ENCODE measurements around the gene RAD1.

Gene RAD1

DNA sequence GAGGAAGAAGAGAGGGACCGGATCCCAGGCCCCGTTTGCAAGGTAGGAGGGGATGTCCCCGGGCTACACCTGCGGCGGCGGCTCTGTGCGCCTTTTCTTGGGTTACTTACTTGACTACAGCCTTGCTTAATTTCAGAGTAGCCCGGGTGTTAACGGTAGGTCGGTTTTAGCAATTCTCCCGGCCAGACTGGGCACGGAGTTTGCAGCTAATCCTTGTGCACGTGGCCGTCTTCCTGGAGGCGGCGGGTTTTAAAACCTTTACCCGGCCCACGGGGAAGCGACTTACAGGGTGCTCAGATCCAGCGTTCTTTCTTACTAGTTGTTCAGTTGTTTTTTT, 520 bp upstream of the RAD1 start:
- no peak for DNase-seq (ENCODE audit: low read depth in 2 of 2)

DNA sequence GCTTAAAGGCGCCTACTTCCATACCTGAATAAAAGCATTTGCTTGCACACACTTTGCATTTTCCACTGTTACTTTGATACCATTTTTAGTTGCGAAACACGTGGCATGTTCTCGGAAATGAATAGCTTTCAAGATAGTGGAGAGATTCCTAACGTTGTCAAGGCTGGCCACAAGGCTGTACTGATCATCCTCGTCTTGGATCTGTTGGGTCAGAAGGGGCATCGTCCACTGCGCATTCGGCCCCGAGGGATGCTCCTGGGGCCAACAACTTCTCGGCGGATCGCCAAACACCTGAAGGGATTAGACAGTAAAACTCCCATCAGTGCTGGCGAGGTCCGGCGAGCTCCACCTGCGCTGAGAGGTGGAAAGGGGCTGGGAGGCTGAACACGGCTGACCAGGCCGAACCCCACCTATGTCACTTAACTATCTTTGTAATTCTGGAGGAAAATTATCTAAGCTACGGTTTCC, 599 bp downstream of the RAD1 start:
- peak in 1 of 2 donors; percentile 12 for DNase-seq (ENCODE audit: low read depth in 2 of 2)

DNA sequence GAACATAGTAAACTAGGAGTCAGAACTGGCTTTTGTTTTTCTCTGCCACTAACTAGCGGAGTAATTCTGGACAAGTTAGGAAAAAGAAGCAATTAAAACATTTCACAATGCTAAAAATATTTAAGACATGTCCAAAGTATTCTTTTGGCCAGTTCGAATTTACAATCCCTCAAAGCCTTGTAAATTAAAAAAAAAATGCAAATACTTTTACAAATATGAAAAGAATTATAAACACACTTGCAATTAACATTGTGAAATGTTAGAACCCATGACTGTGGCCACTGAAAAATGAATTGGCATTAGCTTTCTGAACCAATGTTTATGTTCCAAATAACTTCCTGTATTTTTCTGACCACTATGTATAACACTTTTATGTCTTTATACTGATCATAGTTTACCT, 2.2 kb downstream of the RAD1 start:
- no peak for DNase-seq (ENCODE audit: low read depth in 2 of 2)

DNA sequence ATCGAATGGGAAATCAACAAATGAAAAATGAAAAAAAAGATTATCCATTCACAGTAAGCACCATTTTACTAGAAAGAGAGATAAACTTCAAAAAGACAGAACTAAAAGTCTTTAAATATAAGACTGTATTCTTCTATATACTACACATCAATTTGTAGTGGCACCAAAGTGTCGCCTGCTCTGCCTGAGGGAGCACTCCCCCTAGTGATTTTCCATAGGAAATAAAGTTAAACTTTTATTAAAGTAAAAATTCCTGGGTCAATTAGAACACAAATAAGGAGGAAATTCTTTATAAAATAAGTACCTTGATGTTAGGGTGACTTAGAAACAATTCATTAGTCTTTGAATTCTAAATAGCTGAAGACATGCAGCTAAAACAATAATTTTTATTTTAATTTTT, 9.7 kb downstream of the RAD1 start:
- no peak for DNase-seq (ENCODE audit: low read depth in 2 of 2)

DNA sequence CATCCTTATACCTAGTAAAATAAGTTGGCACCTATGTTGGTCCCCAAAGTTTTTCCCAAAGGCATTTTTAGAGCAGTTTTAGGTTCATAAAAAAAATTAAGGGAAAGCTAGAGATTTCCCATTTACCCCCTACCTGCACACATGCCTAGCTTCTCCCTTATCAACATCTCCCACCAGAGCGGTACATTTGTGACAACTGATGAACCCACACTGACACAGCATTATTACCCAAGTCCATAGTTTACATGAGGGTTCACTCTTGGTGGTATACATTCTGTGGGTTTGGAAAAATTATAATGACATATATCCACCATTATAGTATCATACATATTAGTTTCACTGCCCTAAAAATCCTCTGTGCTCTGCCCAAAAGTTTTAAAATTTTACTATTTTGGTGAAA, 12.0 kb downstream of the RAD1 start:
- no peak for DNase-seq (ENCODE audit: low read depth in 2 of 2)

DNA sequence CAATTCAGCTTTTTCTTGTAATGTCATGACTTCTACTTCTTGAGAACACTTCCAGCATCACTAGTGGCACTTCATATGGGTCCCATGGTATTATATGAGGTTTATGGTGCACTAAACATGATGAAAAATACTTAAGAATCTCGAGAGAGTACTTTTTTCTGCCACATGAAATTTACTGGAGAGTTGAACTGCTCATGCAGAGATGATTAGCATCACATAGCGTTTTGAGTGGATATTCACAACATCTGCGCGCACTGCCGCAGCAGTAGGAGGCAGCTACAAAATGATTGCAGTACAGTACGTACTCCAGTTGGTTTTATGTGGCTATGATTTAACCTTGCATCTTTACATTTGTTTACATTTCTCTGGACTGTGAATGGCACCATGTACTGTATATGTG, 14.7 kb downstream of the RAD1 start:
- DNase-seq (ENCODE audit: low read depth in 2 of 2), result no peak

DNA sequence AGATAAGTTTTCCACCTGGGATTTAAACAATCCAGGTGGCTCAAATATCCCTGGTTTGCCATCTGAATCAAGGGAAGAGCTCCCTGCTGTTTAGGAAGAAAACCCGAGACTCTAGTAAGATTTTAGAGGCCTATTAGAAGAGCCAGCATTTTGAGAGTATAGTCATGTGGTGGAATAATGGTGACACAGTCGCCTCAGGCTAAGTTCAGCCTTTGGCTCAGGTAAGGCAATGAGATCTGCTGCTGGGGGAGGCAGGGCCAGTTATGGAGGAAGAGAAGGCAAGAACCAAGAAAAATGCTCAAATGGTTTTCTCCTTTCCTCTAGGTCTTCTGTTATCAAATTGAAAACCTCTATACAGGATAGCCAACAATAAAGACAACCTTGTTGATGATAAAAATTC, 16.2 kb downstream of the RAD1 start:
- no peak for DNase-seq (ENCODE audit: low read depth in 2 of 2)

DNA sequence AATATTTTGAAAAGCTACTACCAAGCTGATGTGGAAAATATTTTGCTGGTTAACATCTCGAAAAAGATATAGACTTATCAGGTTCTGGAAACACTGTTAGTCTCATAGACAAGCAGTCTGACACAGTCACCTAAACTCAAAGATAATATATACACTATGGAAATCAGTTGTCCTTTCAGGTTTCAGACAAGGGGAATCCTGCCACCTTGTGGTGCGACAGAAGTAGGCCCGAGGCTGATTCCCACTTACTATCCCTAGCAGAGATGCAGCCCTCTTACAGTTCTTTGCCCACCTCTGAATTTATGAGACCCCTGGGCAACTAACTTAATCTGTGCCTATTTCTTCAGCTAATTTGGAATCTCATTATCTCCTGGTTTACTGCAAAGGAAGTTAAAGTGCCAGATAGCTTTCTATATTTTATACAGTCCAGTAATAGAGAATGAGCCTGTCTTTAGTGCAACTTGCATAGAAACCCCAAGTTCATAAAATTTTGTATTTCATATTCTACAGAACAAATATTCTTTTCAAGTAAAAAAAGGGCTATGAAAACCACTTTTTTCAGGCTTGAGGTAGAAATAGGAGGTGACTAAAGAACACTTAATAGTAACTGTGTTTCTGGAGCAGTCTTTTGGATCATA, 16.9 kb downstream of the RAD1 start:
- peak; percentile 37 to 53 for DNase-seq (ENCODE audit: low read depth in 2 of 2)

DNA sequence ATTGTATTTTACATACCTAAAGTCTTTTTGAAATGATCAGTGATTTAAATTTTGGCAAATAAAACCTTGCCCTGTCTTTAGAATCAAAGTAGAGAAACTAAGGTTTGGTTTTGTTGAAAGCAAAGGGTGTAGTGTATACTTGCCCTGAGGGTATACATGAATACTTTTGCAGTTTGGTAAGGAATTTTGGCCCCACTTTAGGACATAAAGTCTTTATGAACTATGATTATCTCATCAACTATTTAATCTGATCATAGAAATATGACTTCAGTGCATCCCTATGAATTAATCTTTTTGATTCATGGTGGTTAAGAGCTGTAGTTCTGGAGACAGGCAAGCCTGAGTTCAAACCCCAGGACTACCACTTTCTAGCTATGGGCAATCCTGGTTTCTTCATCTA, 17.7 kb downstream of the RAD1 start:
- no peak for DNase-seq (ENCODE audit: low read depth in 2 of 2)

DNA sequence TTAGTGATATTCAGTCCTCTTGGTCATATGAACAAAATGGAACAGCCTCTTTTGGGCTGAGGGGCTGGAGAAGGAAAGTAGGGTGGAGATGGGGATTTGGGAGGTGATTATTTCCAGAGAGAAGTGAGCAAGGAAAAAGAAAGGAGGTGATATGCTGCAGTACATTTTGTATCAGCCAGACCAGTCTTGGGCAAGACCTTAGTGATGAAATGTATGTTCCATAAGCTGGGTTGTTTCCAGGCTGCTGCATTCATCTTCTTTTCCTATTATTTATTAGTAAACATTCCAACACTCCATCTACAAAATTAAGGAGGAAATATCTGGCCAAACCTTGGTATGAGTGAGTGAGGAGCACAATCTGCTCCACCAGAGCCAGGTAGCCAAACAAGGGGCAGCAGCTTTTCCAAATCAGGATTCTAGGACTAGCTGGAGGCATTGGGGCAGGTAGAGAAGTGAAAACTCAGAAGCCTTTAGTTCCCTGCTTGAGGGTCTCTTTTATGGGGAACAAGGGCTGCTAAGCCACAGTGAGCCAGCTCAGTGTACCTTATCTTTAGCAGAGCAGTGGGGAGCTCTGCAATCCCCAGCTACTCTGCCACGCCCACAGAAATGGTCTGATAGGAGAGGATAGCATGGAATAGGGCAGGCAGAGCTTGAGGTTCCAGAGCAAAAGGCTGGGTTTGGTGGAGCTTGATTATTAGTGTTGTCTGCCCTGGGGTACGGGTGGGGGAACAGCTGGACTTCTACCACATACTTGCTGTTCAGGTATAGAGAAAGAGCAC, 19.5 kb downstream of the RAD1 start:
- DNase-seq (ENCODE audit: low read depth in 2 of 2), result no peak

DNA sequence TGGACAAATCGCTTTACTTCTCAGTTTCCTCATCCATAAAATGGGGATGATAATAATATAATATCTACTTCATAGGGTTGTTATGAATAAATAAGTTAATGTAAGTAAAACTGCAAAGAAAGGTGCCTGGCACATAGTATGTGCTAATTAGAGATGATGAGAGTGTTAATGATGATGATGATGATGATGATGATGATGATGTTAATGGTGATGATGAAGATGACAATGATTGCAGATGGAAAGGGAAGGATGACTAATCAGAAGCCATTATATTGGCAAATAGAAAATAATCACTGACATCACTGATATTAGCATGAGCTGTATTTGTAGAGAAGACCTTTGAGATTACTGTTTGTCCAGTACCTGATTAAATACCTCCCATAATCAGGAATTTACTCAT, 20.6 kb downstream of the RAD1 start:
- no peak for DNase-seq (ENCODE audit: low read depth in 2 of 2)

DNA sequence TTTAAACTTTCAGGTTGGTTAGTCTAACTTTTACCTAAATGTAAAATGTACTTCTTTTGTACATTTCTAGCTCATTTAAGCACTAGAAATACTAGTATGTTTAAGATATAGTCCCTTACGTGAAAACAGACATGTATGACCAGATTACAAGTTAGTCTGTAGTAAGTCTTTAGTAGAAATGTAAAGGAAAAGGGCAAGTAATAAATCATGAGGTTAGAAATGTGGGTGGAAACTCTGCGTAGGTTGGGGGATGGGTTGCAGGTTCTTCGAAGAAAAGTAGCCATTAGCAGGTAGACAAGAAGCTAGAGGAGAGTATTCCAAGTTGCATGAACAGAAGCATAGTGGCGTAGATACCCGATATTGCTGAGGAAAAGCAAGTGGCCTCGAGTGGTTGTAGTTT, 22.9 kb downstream of the RAD1 start:
- no peak for DNase-seq (ENCODE audit: low read depth in 2 of 2)

DNA sequence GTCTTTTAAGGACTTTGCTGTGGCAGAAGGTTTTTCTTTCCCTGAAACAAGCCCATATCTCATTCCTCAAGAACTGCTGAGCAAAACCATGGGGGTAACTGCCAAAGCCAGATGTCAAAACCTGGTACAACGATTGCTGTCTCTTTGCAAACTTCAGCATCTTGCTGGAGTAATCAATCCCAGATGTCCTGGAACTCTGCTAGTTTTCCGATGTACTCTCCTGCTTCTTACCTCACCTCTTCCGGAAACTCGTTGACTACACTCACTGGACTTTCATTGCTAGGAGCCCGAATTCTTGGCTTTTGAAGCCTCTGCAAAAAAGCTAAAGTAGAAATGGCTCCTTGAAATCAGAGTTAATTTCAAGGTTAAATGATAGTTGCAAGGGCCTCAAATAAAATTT, 23.3 kb downstream of the RAD1 start:
- no peak for DNase-seq (ENCODE audit: low read depth in 2 of 2)

DNA sequence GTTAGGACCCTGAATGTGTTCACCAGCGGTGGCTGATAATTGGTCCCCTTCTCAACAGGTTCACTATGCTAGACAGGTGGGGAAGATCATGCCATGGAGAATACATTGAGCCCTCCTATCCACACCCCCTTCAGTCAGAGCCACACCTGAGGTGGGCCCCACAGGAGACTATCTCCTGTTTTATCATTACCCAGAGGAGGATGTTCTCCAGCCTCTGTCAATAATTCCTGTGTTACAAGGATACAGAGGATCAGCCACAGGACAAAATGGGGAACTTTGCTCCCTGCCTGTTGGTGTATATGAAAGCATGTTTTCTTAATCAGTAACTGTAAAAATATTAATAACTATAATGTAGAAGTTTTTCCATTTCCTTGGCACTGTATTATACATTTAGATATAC, 25.9 kb downstream of the RAD1 start:
- no peak for DNase-seq (ENCODE audit: low read depth in 2 of 2)

DNA sequence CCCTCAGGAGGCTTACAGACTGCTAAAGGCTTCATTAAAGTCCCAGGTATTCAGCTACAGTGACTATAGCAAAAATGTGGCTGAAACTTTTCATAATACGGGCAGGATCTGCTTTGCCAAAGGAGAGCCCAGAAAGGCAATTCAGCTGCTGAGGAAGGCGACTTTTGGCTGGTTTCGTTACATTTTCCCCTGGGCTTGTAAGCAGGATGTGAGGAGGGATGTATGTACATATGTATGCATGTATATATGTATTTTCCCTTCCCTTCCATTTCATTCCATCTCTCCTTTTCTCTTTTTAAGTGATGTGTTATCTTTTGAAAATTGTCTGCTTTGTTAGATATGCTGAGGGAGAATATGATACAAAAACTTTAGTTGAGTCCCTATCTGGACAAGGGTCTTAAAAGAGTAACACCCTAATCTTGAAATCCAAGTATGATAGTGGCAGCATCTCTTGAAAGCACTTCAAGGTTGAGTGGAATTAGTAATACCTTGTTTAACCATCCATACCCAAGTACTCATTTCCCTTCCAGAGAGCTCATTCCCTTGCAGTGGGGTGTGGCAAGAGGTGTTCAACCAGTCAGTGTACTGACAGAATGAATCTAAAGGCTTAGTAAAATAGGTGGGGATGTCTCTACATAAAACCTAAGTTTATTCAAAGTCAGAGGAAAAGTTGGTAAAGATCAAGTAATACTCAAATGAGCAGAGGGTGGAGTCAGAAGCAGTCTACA, 28.7 kb downstream of the RAD1 start:
- no peak for DNase-seq (ENCODE audit: low read depth in 2 of 2)

DNA sequence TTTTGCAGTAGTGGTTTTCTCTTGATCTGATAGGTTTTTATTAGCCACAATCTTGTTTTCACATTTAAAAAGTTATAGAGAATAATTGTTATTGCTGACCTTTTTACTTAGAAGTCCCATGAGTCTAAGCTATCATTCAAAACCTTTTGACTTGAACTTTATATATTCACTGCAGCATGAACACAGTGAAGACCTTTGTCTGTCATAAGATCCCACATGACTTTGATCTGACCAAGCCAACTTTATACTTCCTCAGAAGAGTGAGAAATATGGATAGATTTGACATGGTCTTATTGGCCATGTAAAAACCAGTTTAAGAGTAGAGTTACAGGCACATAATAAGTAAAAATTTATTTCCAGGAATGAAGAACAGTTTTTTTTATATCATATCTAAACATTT, 34.1 kb downstream of the RAD1 start:
- no peak for DNase-seq (ENCODE audit: low read depth in 2 of 2)

DNA sequence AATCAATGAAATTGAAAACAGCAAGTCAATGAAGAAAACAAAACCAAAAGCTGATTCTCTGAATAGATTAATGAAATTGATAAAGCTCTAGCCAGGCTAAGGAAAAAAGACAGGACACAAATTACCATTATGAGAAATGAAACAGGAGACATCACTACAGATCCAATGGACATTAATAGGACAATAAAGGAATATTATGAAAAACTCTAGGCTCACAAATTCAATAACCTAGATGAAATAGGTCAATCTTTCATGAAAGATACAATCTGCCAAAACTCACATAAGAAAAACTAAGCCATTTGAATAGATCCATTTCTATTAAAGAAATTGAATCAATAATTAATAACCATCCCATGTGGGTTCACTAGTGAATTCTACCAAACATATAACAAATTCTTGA, 39.0 kb downstream of the RAD1 start:
- no peak for DNase-seq (ENCODE audit: low read depth in 2 of 2)

DNA sequence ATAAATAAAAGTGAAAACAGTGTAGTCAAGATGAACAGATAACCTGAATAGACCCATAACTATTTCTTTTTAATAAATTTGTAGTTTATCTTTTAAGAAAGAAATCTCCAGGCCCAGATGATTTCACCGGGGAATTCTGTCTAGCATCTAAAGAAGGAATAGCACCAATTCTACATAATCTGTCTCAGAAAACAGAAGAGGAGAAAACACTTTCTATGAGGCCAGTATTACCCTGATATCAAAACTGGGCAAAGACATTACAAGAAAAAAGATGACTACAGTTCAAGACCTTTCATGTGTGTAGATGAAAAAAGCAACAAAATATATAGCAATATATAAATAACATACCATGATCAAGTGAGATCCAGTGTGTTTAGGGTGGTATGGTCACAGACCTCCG, 44.9 kb downstream of the RAD1 start:
- DNase-seq (ENCODE audit: low read depth in 2 of 2), result no peak

DNA sequence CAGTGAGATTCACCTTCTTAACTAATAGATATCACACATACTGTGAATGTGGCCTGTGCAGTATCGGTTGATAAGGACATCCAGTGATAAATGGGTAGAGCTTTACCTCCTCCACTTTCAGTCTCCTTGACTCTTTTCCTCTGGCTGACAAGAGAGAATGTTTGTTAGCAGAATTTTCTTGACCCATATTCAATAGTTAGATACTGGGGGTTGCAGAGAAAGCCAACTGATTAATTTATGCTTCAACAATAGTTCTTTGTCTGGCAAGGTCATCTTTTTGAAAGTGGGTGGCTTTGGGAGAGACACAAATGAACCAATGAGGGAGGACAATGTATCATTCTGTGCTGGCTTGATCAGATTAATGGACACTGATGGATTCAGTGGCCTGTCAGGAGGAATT, 46.0 kb downstream of the RAD1 start:
- DNase-seq (ENCODE audit: low read depth in 2 of 2), result no peak

DNA sequence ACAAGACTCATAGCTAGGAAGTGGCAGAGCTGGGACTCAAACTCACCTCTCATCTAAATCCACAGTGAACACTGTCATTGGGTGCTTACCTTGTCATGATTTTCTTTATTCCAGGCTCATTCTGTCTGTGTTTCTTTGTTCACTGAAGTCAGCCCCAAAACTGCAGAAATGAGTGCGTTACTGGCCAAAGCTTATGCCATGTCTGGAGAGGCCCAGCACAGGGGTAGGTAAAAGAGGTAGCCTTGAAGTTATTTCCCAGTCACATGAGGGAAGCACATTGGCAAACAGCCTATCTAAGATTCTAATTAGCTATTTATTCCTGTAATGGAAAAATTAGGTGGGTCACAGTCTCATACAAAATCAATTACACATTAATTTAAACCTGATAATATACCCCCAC, 46.5 kb downstream of the RAD1 start:
- no peak for DNase-seq (ENCODE audit: low read depth in 2 of 2)

DNA sequence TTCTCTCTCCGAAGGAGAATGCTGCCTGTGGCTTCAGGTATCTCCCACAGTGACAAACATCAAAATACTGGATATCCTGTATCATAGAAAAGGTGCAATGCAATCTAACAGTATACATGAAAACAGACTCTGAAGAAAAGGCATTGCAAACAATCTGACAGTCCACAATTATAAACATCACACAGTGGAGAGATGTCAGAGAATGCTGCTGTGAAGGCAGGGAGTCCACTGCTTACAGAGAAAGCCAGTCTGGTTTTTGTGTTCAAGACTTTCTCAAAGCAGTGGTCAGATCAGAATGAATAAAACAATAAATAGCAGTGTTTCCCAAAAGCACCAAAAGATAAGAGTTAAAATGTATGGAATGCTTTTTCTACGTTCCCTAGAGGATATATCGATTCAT, 47.6 kb downstream of the RAD1 start:
- DNase-seq (ENCODE audit: low read depth in 2 of 2), result no peak

DNA sequence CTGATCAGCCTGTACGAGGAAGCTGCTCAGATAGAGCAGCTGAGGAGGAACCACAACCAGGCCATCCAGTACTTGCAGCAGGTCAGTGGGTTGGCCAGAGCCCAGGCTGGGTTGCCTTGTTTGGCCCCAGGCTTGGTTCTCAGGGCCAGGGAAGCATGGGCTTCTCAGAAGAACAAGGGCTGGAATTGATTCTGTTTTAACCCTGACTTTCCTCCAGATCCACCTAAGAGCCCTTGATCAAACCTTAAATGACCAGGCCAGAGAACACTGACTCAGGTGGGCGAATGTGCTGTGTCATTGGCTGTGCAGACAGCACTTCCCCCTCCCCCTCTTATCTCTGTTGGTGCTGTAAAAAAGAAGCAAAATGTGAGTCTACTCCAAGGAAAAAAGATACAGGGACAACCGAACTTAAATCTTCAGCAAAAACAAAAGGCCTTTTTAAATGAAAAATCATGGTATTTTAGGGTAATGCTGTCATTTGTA, 48.3 kb downstream of the RAD1 start:
- no peak for DNase-seq (ENCODE audit: low read depth in 2 of 2)

DNA sequence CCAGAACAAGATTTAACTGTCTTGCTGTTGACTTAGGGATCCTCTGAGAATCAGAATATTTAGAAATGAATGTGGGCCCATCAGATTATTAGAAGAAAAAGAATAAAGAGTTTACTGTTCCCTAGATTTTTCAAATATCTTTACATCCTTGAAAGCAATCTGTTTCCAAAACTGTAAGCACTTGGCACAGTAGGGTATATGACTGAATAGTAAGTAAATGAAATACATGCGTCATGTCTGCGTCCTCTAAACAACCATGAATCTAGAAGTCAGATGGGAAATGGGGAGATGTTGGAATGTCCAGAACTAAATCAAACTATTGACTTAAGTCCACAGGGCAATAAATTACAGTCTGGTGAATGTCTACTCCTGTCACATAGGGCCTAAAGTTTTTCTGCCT, 50.2 kb downstream of the RAD1 start:
- DNase-seq (ENCODE audit: low read depth in 2 of 2), result no peak

Measured in stimulated activated CD4-positive, alpha-beta T cell treated with anti-CD3 and anti-CD28 coated beads, Interleukin-1b, Interleukin-23, amount 100 ng/mL, for 4 hours (primary cell).